Kidney (tissue), 14 donors: ENCODE data around the gene FAM107B. TPM values are rescaled to one million over a fixed set of nuclear protein-coding genes. Genes with fewer than 3 reads are reported as not detected.

Source experiments
- DNase-seq, 5 donors: peaks; one replicate each; pipeline ENCODE4 v3.0.0-alpha.2; 2013 to 2020
- FAIRE-seq: peaks from 2 replicates; lab custom pipeline; 2012; peaks lifted over from hg19 to GRCh38; lab: Jason Lieb, UNC
- H3K27ac ChIP-seq, 2 donors: one replicate each; pipeline ENCODE4 v1.7.0; 2013; ENCODE audit warnings: low read depth in 2 of 2, low read length in 2 of 2, inconsistent platforms in 1 of 2
- H3K27me3 ChIP-seq: one replicate; pipeline ENCODE4 v1.7.1; 2013; ENCODE audit warnings: low read length, inconsistent platforms; ENCODE audit not compliant: control insufficient read depth, insufficient read depth
- H3K36me3 ChIP-seq, 3 donors: one replicate each; pipeline versions ENCODE4 v1.7.0 to v1.7.1; 2013; ENCODE audit warnings: low read length in 3 of 3, control low read depth in 1 of 3, inconsistent platforms in 1 of 3; ENCODE audit not compliant: insufficient read depth in 3 of 3, control insufficient read depth in 2 of 3
- H3K4me1 ChIP-seq, 3 donors: one replicate each; pipeline versions ENCODE4 v1.7.0 to v1.7.1; 2013; ENCODE audit warnings: low read length in 3 of 3, inconsistent platforms in 1 of 3, low read depth in 1 of 3; ENCODE audit not compliant: control insufficient read depth in 2 of 3, insufficient read depth in 2 of 3
- H3K4me3 ChIP-seq, 3 donors: one replicate each; pipeline versions ENCODE4 v1.7.0 to v1.8.1; 2013; ENCODE audit warnings: low read length in 3 of 3, control low read depth in 1 of 3, inconsistent platforms in 1 of 3
- H3K9ac ChIP-seq, 3 donors: one replicate each; pipeline versions ENCODE4 v1.7.0 to v1.7.1; 2013; ENCODE audit warnings: low read length in 3 of 3, control low read depth in 1 of 3, inconsistent platforms in 1 of 3
- H3K9me3 ChIP-seq, 3 donors: one replicate each; pipeline versions ENCODE4 v1.7.0 to v1.7.1; 2013; ENCODE audit warnings: low read length in 3 of 3, control low read depth in 1 of 3, inconsistent platforms in 1 of 3; ENCODE audit not compliant: control insufficient read depth in 2 of 3, insufficient read depth in 1 of 3
- CTCF ChIP-seq: IDR thresholded peaks from 3 replicates; pipeline ENCODE4 v1.5.1; 2012; ENCODE audit warnings: mild to moderate bottlenecking, moderate library complexity, borderline replicate concordance; ENCODE audit not compliant: insufficient read depth; ENCODE audit errors: extremely low read depth
- intact Hi-C: fragments of 100-400 bp; cut with DNase I; formaldehyde crosslinking; loops from one replicate; pipeline ENCODE4 v1.11.1; 2022
- polyA plus RNA-seq: library from polyadenylated mRNA; stranded (reverse); fragments of 350-450 nt; fragmentation: Illumina TruSeq; extraction: RNeasy Lipid Tissue Mini Kit (QIAGEN cat#74804); gene quantifications from one replicate; pipeline ENCODE4 v1.2.3, GENCODE V29; 2014; ENCODE audit warnings: low read depth, low replicate concordance; ENCODE audit not compliant: insufficient read depth
- total RNA-seq: library from RNA; stranded (reverse); fragmentation: NEBNext Ultra II Directional; extraction: Animal tissue kit (Norgen Biotek cat#: 25700); gene quantifications from one replicate; pipeline ENCODE4 v1.2.1, GENCODE V29; 2021
- donor health status: control.
- donor health status: control.
- donor health status: control.
- donor health status: control.
- donor health status: control.
- donor health status: DM: yes; HTN: yes; CAD: no.
- donor health status: Normal renal cell carcinoma (clear cell type).

FAM107B gene
- total and polyA plus RNA-seq, 2 donors from 2014 or later = 105 to 122 TPM

DNA sequence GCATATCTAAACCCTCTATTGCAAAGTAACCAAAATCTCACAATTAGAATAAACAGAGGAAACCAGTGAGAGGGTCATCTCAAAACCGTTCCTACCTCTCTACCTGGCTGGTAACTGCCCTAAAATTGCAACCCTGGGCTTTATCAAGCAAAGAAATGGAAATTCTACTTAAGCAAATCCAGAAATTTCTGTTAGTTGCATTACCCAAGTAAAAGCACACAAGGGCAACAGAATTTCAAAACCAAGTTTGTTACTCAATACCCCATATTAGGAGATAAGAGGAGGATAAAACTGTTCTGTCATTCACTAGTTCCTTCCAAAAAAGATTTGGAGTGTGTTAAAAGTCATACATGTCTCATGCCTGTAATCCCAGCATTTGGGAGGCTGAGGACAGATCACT, 195.3 kb downstream of the FAM107B start:
- Histone ChIP-seq H3K4me3 (no peak overlapping the region), H3K27ac (peak overlapping the region in 1 of 2 donors; percentile 67), H3K4me1 (peaks cover 0 to 20% (median 7%) of the 10 kb centered on the region in 3 donors), H3K27me3 (no peaks in the 10 kb centered on the region), H3K36me3 (no peaks in the 10 kb centered on the region), H3K9me3 (no peaks in the 10 kb centered on the region), H3K9ac (no peak overlapping the region)
- FAIRE-seq (no peak), DNase-seq (no peak)
- intact Hi-C loops = no loop called here
- no peak for TF ChIP-seq CTCF

- no peak for TF ChIP-seq CTCF
- DNase-seq (no peak), FAIRE-seq (no peak)
- no peaks in the 10 kb centered on the region for H3K36me3 ChIP-seq
- H3K9ac ChIP-seq = no peak overlapping the region
- H3K27me3 ChIP-seq = no peaks in the 10 kb centered on the region
- H3K4me1 ChIP-seq = peaks cover 0 to 20% (median 7%) of the 10 kb centered on the region in 3 donors
- intact Hi-C loops = no loop called here
- peak overlapping the region in 1 of 3 donors; percentile 21 for H3K4me3 ChIP-seq
- H3K27ac ChIP-seq = peak overlapping the region in 1 of 2 donors; percentile 86
- no peaks in the 10 kb centered on the region for H3K9me3 ChIP-seq
These were observed 196.4 kb downstream of the FAM107B start for GRCh38 chr10:14578060-14578952.

- H3K36me3 ChIP-seq = no peaks in the 10 kb centered on the region
- H3K4me3 ChIP-seq = no peak overlapping the region
- peaks cover 0 to 24% (median 7%) of the 10 kb centered on the region in 3 donors for H3K4me1 ChIP-seq
- H3K27ac ChIP-seq = no peak overlapping the region
- H3K9ac ChIP-seq = no peak overlapping the region
- DNase-seq (no peak), FAIRE-seq (no peak)
- H3K9me3 ChIP-seq = no peaks in the 10 kb centered on the region
- TF ChIP-seq CTCF = no peak
- no peaks in the 10 kb centered on the region for H3K27me3 ChIP-seq
- intact Hi-C loops = no loop called here
These were observed 199.8 kb downstream of the FAM107B start for GRCh38 chr10:14574885-14575284.
